Parathyroid adenoma (tissue), 2 donors: Measurements from ENCODE around the gene MRPL10.
A peak's percentile ranks its signal among the peaks of the same experiment; 100 is the strongest.

ENCODE experiments used
- H2AFZ ChIP-seq: fragments of 300-600 bp; sonication (generic); one replicate; pipeline ENCODE4 v1.7.0; 2017; ENCODE audit warnings: antibody characterized with exemption, mild to moderate bottlenecking
- H3K27ac ChIP-seq: fragments of 300-600 bp; sonication (generic); one replicate; pipeline ENCODE4 v1.7.0; 2017
- H3K27me3 ChIP-seq: fragments of 300-600 bp; sonication (generic); one replicate; pipeline ENCODE4 v1.7.0; 2017; ENCODE audit warnings: low read length; ENCODE audit not compliant: control insufficient read depth, insufficient read depth
- H3K36me3 ChIP-seq: fragments of 300-600 bp; sonication (generic); one replicate; pipeline ENCODE4 v1.7.0; 2017; ENCODE audit warnings: low read length; ENCODE audit not compliant: control insufficient read depth, insufficient read depth
- H3K4me1 ChIP-seq: fragments of 300-600 bp; sonication (generic); one replicate; pipeline ENCODE4 v1.7.0; 2017; ENCODE audit warnings: control low read depth
- H3K4me2 ChIP-seq: fragments of 300-600 bp; sonication (generic); one replicate; pipeline ENCODE4 v1.7.0; 2017; ENCODE audit warnings: low read length
- H3K4me3 ChIP-seq: fragments of 300-600 bp; sonication (generic); one replicate; pipeline ENCODE4 v1.7.0; 2017; ENCODE audit warnings: low read depth, low read length
- H3K79me2 ChIP-seq: fragments of 300-600 bp; sonication (generic); one replicate; pipeline ENCODE4 v1.7.0; 2017; ENCODE audit warnings: control low read depth
- H3K9ac ChIP-seq: fragments of 300-600 bp; sonication (generic); one replicate; pipeline ENCODE4 v1.7.0; 2017; ENCODE audit warnings: mild to moderate bottlenecking
- H3K9me3 ChIP-seq: fragments of 300-600 bp; sonication (generic); one replicate; pipeline ENCODE4 v1.7.0; 2017; ENCODE audit warnings: low read length; ENCODE audit not compliant: control insufficient read depth
- CTCF ChIP-seq: fragments of 300-600 bp; sonication (generic); IDR thresholded peaks from one replicate; pipeline ENCODE4 v1.7.0; 2017; ENCODE audit warnings: antibody characterized with exemption, mild to moderate bottlenecking
- donor health status: primary hyperparathyroidism.

MRPL10 gene

GRCh38 chr17:47848198-47848513 is 16.8 kb upstream of the MRPL10 start:
- Histone ChIP-seq H3K4me1 (peaks cover 24% of the 10 kb centered on the region), H3K27me3 (no peaks in the 10 kb centered on the region), H3K9me3 (no peaks in the 10 kb centered on the region), H3K9ac (no peak overlapping the region), H3K27ac (no peak overlapping the region), H3K4me2 (no peak overlapping the region), H3K79me2 (peaks cover 7% of the 10 kb centered on the region), H3K4me3 (no peak overlapping the region), H2AFZ (no peak overlapping the region), H3K36me3 (no peaks in the 10 kb centered on the region)
- no peak for TF ChIP-seq CTCF

GRCh38 chr17:47847341-47848197 is 16.2 kb upstream of the MRPL10 start:
- TF ChIP-seq CTCF: no peak
- Histone ChIP-seq H3K36me3 (no peaks in the 10 kb centered on the region), H3K4me1 (peaks cover 30% of the 10 kb centered on the region), H2AFZ (no peak overlapping the region), H3K79me2 (peaks cover 7% of the 10 kb centered on the region), H3K9me3 (no peaks in the 10 kb centered on the region), H3K9ac (no peak overlapping the region), H3K4me2 (no peak overlapping the region), H3K4me3 (no peak overlapping the region), H3K27ac (no peak overlapping the region), H3K27me3 (no peaks in the 10 kb centered on the region)

- Histone ChIP-seq H3K4me2 (no peak overlapping the region), H3K27ac (no peak overlapping the region), H3K9ac (no peak overlapping the region), H3K27me3 (no peaks in the 10 kb centered on the region), H3K4me1 (peaks cover 35% of the 10 kb centered on the region), H3K9me3 (no peaks in the 10 kb centered on the region), H3K79me2 (peaks cover 7% of the 10 kb centered on the region), H3K36me3 (no peaks in the 10 kb centered on the region), H2AFZ (no peak overlapping the region), H3K4me3 (no peak overlapping the region)
- TF ChIP-seq CTCF: no peak
These were observed 15.5 kb upstream of the MRPL10 start for GRCh38 chr17:47846716-47847340.

- H3K4me1 ChIP-seq: peaks cover 42% of the 10 kb centered on the region
- no peak for TF ChIP-seq CTCF
These were observed 14.4 kb upstream of the MRPL10 start for GRCh38 chr17:47845716-47846075.

More at GRCh38 chr17:47845716-47846075, 14.4 kb upstream of the MRPL10 start:
- Histone ChIP-seq H3K4me3 (no peak overlapping the region), H3K9ac (no peak overlapping the region), H2AFZ (no peak overlapping the region), H3K9me3 (no peaks in the 10 kb centered on the region), H3K27ac (no peak overlapping the region), H3K4me2 (peak overlapping the region; percentile 48), H3K27me3 (no peaks in the 10 kb centered on the region), H3K79me2 (peaks cover 7% of the 10 kb centered on the region), H3K36me3 (no peaks in the 10 kb centered on the region)
